NCI-H446 treated with DMSO at 0.1 percent for 48 hours (cell line): ENCODE data around the gene RPTOR.
A peak's percentile ranks its signal among the peaks of the same experiment; 100 is the strongest.
"Not testable (repeated sequence)": the region's sequence is repeated elsewhere in the genome, so short reads cannot be mapped to it uniquely, and the experiment has no call there.

Source experiments
- DNase-seq: peaks from one replicate; lab custom pipeline; 2025; lab: John Stamatoyannopoulos, UW

RPTOR gene

GRCh38 chr17:80744725-80745124 is 200.1 kb downstream of the RPTOR start:
- DNase-seq, result not testable (repeated sequence)

- DNase-seq, result no peak
Observed at GRCh38 chr17:80745183-80745582, 200.5 kb downstream of the RPTOR start.

- peak; percentile 57 for DNase-seq
Observed at GRCh38 chr17:80746262-80746935, 201.8 kb downstream of the RPTOR start.

- no peak for DNase-seq
Observed at GRCh38 chr17:80747469-80747868, 202.8 kb downstream of the RPTOR start.

GRCh38 chr17:80749611-80750010 is 205.0 kb downstream of the RPTOR start:
- no peak for DNase-seq

GRCh38 chr17:80750263-80750662 is 205.6 kb downstream of the RPTOR start:
- DNase-seq, result no peak

GRCh38 chr17:80751070-80751945 is 206.7 kb downstream of the RPTOR start:
- no peak for DNase-seq

- no peak for DNase-seq
Observed at GRCh38 chr17:80751946-80752581, 207.4 kb downstream of the RPTOR start.

- no peak for DNase-seq
Observed at GRCh38 chr17:80753685-80754345, 209.2 kb downstream of the RPTOR start.

- DNase-seq, result no peak
Observed at GRCh38 chr17:80754846-80755245, 210.2 kb downstream of the RPTOR start.

- no peak for DNase-seq
Observed at GRCh38 chr17:80755650-80756405, 211.2 kb downstream of the RPTOR start.

GRCh38 chr17:80758481-80759376 is 214.1 kb downstream of the RPTOR start:
- DNase-seq, result no peak

GRCh38 chr17:80759377-80759673 is 214.7 kb downstream of the RPTOR start:
- no peak for DNase-seq

- no peak for DNase-seq
Observed at GRCh38 chr17:80760511-80760911, 215.9 kb downstream of the RPTOR start.

- no peak for DNase-seq
Observed at GRCh38 chr17:80761110-80761871, 216.7 kb downstream of the RPTOR start.

- DNase-seq, result no peak
Observed at GRCh38 chr17:80762076-80762475, 217.4 kb downstream of the RPTOR start.

- DNase-seq, result no peak
Observed at GRCh38 chr17:80763293-80763867, 218.7 kb downstream of the RPTOR start.

- not testable (repeated sequence) for DNase-seq
Observed at GRCh38 chr17:80764627-80765145, 220.0 kb downstream of the RPTOR start.

GRCh38 chr17:80765241-80765961 is 220.8 kb downstream of the RPTOR start:
- DNase-seq, result no peak
